ENCODE results near the gene DRAXIN.

Gene DRAXIN

DNA sequence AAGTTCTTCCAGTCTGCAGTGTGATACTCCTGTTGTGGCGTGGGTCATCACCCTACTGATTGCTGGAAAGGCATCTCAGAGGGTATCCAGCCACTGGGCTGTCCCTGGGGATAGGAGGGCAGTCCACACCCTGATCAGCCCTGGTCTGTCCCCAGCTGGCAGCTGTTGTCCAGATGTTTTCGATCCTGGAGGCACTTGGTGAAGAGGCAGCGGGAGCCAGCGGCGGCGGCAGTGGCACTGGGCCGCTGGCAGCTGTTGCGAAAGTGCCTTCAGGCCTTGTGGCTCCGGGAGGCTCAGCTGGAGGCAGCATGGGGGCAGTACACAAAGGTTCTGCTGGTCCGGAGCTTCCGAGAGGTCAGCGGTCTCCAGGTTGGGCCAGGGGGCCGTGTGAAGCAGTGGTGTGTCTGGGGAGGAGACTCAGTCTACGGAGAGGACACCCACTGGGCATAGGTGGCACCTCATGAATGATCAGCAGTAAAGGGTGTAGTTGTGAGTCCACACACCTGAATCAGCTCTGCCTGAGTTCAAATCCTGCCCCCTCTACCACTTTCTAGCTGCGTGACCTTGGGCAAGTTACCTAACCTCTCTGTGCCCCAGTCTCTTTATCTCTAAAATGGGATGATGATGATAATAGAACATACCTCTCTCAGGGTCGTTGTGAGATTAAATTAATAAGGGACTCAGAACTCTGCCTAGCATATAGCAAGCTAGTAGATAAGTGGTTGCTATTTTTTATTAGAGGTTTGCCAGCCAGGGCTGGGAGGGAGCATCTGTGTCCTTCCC is 76.6 kb downstream of the DRAXIN start:
- no peak for DNase-seq

DNA sequence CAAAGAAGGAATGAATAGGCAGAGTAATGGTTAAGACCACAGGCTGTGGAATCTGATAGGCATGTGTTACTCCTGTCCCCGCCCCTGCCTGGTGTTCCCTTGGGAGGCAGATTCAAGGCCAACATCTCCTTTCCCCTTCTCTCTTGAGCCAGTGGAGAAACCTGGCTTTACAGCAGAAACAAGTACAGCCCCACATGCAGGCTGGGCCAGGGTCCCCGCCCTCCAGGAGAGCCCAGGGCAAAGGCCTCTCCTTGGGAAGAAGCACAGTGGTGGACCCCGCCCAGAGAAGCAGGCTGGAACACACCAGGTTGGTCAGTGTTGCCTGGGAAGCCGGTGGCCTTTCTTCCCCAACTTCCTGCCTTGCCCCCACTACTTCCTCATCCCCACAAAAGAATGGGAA is 77.3 kb downstream of the DRAXIN start:
- no peak for DNase-seq

DNA sequence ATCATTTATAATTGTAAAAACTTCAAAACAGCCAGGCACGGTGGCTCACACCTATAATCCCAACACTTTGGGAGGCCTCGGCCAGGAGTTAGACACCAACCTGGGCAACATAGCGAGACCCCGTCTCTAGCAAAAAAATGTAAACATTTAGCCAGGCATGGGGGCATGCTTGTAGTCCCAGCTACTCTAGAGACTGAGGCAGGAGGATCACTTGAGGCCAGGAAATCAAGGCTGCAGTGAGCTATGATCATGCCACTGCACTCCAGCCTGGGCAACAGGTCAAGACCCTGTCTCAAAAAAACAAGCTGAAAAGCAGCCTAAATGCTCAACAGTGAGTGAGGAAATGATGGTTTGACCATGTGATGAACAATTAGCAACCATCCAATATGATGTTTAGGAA is 77.8 kb downstream of the DRAXIN start:
- DNase-seq, result no peak

DNA sequence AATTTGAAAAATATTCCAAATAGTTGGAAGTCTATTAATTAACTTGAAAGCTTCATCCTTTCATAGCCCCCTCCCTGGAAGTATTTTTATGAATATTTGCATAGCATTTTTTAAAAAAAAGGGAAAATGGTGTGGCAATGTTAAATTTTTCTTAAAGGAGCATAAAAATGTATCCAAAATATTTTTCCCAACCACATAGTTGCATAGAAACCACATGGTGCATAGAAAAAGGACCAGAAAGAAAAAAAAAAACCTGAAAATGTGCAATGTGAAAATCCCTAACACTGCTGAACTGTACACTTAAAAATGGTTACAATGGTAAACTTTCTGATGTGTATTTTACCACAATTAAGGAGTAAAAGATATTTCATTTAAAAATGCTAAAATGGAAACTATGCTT is 78.5 kb downstream of the DRAXIN start:
- no peak for DNase-seq

DNA sequence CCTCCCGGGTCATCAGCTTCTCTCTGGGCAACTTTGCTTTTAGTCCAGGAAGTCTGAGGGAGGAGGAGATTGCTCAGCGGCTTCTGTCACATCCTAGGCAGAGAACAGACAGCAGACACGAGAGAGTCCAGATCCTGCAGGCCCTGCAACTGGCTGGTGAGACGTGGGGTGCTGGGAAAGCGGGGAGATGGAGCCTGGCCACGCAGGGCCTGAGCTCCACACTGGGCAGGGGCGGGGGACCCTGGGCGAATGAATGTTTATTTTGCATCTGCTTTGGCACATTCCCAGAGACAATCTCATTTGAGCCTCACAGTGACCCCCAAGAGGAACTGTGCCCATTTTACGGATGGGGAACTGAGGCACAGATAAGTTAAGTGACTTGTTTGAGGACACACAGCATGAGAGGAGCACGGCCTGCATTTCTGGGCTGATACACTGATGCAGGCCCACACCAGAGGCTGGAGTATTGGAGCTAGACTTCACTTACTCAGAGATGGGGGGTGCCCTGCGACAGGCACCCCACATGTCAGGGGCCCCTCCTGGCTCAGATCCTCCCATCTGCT is 80.1 kb downstream of the DRAXIN start:
- DNase-seq, result no peak

DNA sequence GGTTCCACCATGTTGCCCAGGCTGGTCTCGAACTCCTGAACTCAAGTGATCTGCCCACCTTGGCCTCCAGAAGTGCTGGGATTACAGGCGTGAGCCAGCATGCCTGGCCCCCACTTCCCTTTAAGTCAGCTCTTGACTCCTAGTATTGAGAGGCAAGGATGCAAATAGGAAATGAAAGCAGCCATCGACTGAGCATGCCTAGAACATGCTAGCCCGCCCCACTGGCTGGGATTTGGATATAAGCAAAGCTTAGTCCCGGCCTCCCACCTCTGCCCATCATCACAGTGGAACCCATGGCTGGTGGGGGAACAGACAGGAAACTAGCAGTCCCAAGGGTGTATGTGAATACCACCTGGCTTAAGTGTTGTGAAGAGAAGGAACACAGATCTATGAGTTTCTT is 80.9 kb downstream of the DRAXIN start:
- no peak for DNase-seq

DNA sequence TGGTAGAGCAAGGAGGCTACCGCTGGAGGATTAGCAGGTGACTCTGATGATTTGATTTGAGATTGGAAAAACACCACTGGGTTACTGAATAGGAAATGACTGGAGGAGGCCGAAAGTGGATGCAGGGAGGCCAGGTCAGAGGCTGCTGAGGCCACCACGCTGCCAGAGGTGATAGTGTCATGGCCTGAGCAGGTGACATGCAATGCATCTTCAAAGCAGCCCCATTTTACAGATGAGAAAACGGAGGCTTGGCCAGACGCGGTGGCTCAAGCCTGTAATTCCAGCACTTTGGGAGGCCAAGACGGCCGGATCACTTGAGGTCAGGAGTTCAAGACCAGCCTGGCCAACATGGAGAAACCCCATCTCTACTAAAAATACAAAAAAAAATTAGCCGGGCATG is 83.2 kb downstream of the DRAXIN start:
- no peak for DNase-seq
